ENCODE results near the gene PLLP. TPM values are rescaled to one million over a fixed set of nuclear protein-coding genes. Genes with fewer than 3 reads are reported as not detected.

Gene PLLP
- total RNA-seq, 2 donors from 2014 or later, result 5.9 to 9.1 TPM

GRCh38 chr16:57253466-57253865 lies 31.0 kb downstream of the PLLP start:
- peaks cover 7% of the 10 kb centered on the region for H3K9me3 Mint-ChIP-seq
- peaks cover 12% of the 10 kb centered on the region for H3K9me3 ChIP-seq (ENCODE audit: control insufficient read depth, low read length)
- H3K36me3 ChIP-seq (ENCODE audit: control insufficient read depth, insufficient read depth, low read length), result peaks cover 52% of the 10 kb centered on the region
- no peak overlapping the region for H3K4me3 Mint-ChIP-seq
- no peak for DNase-seq
- no peak overlapping the region for H3K4me3 ChIP-seq (ENCODE audit: low read length)
- no peaks in the 10 kb centered on the region for H3K27me3 ChIP-seq (ENCODE audit: control insufficient read depth, insufficient read depth, low read length, poor library complexity, severe bottlenecking)
- no peak overlapping the region for H3K27ac ChIP-seq (ENCODE audit: low read depth, low read length)
- H3K27me3 Mint-ChIP-seq (ENCODE audit: insufficient read depth), result no peaks in the 10 kb centered on the region
- H3K27ac Mint-ChIP-seq, result no peak overlapping the region
- no peak for TF ChIP-seq CTCF (conservative IDR thresholded peaks at IDR 0.05)
- peaks cover 50% of the 10 kb centered on the region for H3K36me3 Mint-ChIP-seq (ENCODE audit: low read depth)
- WGBS, 2 experiments (ENCODE audit: insufficient coverage in 1 of 2, insufficient read length in 1 of 2), result 100% methylated on average over 1 of the region's 1 CpG; no CpG with 5 or more reads in 1 of the 2 experiments
- peaks cover 21% of the 10 kb centered on the region for H3K4me1 Mint-ChIP-seq
- no peak overlapping the region for H3K9ac ChIP-seq (ENCODE audit: extremely low read depth, low read length, poor library complexity, severe bottlenecking)
- peaks cover 12% of the 10 kb centered on the region for H3K4me1 ChIP-seq (ENCODE audit: control insufficient read depth, insufficient read depth, low read length)

- WGBS, 2 experiments (ENCODE audit: insufficient coverage in 1 of 2, insufficient read length in 1 of 2), result 88 to 98% methylated on average over 5 to 6 of the region's 6 CpGs
- no peak for DNase-seq
- Mint-ChIP-seq H3K9me3 (peaks cover 7% of the 10 kb centered on the region), H3K4me3 (no peak overlapping the region), H3K4me1 (peaks cover 12% of the 10 kb centered on the region), H3K27me3 (ENCODE audit: insufficient read depth) (no peaks in the 10 kb centered on the region), H3K36me3 (ENCODE audit: low read depth) (peaks cover 50% of the 10 kb centered on the region), H3K27ac (no peak overlapping the region)
- no peak overlapping the region for H3K27ac ChIP-seq (ENCODE audit: low read depth, low read length)
- H3K36me3 ChIP-seq (ENCODE audit: control insufficient read depth, insufficient read depth, low read length), result peaks cover 62% of the 10 kb centered on the region
- H3K4me1 ChIP-seq (ENCODE audit: control insufficient read depth, insufficient read depth, low read length), result peaks cover 7% of the 10 kb centered on the region
- H3K27me3 ChIP-seq (ENCODE audit: control insufficient read depth, insufficient read depth, low read length, poor library complexity, severe bottlenecking), result no peaks in the 10 kb centered on the region
- peaks cover 12% of the 10 kb centered on the region for H3K9me3 ChIP-seq (ENCODE audit: control insufficient read depth, low read length)
- TF ChIP-seq CTCF (conservative IDR thresholded peaks at IDR 0.05), result no peak
- no peak overlapping the region for H3K9ac ChIP-seq (ENCODE audit: extremely low read depth, low read length, poor library complexity, severe bottlenecking)
- H3K4me3 ChIP-seq (ENCODE audit: low read length), result no peak overlapping the region
Measured at GRCh38 chr16:57252148-57252721, 32.2 kb downstream of the PLLP start.

GRCh38 chr16:57251352-57251751 lies 33.1 kb downstream of the PLLP start:
- peaks cover 3% of the 10 kb centered on the region for H3K4me1 Mint-ChIP-seq
- WGBS, 2 experiments (ENCODE audit: insufficient coverage in 1 of 2, insufficient read length in 1 of 2), result 95 to 100% methylated on average over 2 of the region's 2 CpGs
- TF ChIP-seq CTCF (conservative IDR thresholded peaks at IDR 0.05), result no peak

More at GRCh38 chr16:57251352-57251751, 33.1 kb downstream of the PLLP start:
- peaks cover 50% of the 10 kb centered on the region for H3K36me3 Mint-ChIP-seq (ENCODE audit: low read depth)
- H3K9me3 Mint-ChIP-seq, result peaks cover 7% of the 10 kb centered on the region
- no peak overlapping the region for H3K27ac Mint-ChIP-seq
- Histone ChIP-seq H3K36me3 (ENCODE audit: control insufficient read depth, insufficient read depth, low read length) (peaks cover 62% of the 10 kb centered on the region), H3K27me3 (ENCODE audit: control insufficient read depth, insufficient read depth, low read length, poor library complexity, severe bottlenecking) (no peaks in the 10 kb centered on the region), H3K4me3 (ENCODE audit: low read length) (no peak overlapping the region), H3K27ac (ENCODE audit: low read depth, low read length) (no peak overlapping the region), H3K9me3 (ENCODE audit: control insufficient read depth, low read length) (peaks cover 12% of the 10 kb centered on the region), H3K9ac (ENCODE audit: extremely low read depth, low read length, poor library complexity, severe bottlenecking) (no peak overlapping the region), H3K4me1 (ENCODE audit: control insufficient read depth, insufficient read depth, low read length) (peaks cover 1% of the 10 kb centered on the region)
- H3K27me3 Mint-ChIP-seq (ENCODE audit: insufficient read depth), result no peaks in the 10 kb centered on the region
- DNase-seq, result no peak
- no peak overlapping the region for H3K4me3 Mint-ChIP-seq
